Measurements from ENCODE around the gene SRGAP3. TPM values are rescaled to one million over a fixed set of nuclear protein-coding genes. Genes with fewer than 3 reads are reported as not detected.

SRGAP3 gene
- total and polyA plus RNA-seq, 2 experiments from 2014 or later, result 7.4 to 8.3 TPM

DNA sequence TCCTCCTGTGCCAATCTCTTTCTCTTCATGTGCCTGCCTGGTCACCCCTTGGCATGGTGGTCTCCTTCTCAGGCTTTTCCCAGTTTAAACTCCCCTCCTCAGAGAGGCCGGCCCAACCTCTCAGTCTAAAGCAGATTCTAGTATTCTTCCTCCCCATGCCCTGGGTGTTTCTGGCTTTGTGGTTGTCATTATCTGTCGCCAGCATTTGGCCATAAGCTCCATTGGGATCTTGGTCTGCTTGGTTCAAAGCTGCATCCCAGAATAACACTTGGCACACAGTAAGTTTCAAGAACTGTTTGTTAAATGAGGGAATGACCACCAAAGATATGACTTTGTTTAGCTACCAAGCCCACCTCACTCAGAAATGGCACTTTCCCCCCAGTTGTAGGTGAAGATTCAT lies 275.0 kb downstream of the SRGAP3 start:
- no peaks in the 10 kb centered on the region for H4K20me1 ChIP-seq (ENCODE audit: insufficient read depth, poor library complexity, severe bottlenecking)
- H3K27ac ChIP-seq, result no peak overlapping the region
- no peaks in the 10 kb centered on the region for H3K4me1 ChIP-seq (ENCODE audit: insufficient read depth)
- no peak overlapping the region for H2AFZ ChIP-seq
- no peak for TF ChIP-seq EZH2 (IDR thresholded peaks at IDR 0.05; ENCODE audit: borderline replicate concordance)
- TF ChIP-seq, protein P1, sequence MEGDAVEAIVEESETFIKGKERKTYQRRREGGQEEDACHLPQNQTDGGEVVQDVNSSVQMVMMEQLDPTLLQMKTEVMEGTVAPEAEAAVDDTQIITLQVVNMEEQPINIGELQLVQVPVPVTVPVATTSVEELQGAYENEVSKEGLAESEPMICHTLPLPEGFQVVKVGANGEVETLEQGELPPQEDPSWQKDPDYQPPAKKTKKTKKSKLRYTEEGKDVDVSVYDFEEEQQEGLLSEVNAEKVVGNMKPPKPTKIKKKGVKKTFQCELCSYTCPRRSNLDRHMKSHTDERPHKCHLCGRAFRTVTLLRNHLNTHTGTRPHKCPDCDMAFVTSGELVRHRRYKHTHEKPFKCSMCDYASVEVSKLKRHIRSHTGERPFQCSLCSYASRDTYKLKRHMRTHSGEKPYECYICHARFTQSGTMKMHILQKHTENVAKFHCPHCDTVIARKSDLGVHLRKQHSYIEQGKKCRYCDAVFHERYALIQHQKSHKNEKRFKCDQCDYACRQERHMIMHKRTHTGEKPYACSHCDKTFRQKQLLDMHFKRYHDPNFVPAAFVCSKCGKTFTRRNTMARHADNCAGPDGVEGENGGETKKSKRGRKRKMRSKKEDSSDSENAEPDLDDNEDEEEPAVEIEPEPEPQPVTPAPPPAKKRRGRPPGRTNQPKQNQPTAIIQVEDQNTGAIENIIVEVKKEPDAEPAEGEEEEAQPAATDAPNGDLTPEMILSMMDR (IDR thresholded peaks at IDR 0.05; ENCODE audit: poor library complexity), result no peak
- TF ChIP-seq EZH2phosphoT487 (IDR thresholded peaks at IDR 0.05; ENCODE audit: low read depth, severe bottlenecking, unreplicated experiment), result no peak
- H3K4me3 ChIP-seq, result no peak overlapping the region
- no peaks in the 10 kb centered on the region for H3K9me2 ChIP-seq (replicated peaks; ENCODE audit: insufficient read depth)
- H3K9me3 ChIP-seq (ENCODE audit: low read depth), result no peaks in the 10 kb centered on the region
- no peaks in the 10 kb centered on the region for H3K27me3 ChIP-seq
- no peak for DNase-seq (ENCODE audit: low spot score)
- whole genome bisulfite sequencing (ENCODE audit: low lambda C conversion rate, missing lambda C conversion rate), result 91% methylated on average over 2 of the region's 2 CpGs
- H3K4me2 ChIP-seq, result no peak overlapping the region
- no peaks in the 10 kb centered on the region for H3K36me3 ChIP-seq (replicated peaks; ENCODE audit: insufficient read depth, low read depth)
- H3K79me2 ChIP-seq, result no peaks in the 10 kb centered on the region

DNA sequence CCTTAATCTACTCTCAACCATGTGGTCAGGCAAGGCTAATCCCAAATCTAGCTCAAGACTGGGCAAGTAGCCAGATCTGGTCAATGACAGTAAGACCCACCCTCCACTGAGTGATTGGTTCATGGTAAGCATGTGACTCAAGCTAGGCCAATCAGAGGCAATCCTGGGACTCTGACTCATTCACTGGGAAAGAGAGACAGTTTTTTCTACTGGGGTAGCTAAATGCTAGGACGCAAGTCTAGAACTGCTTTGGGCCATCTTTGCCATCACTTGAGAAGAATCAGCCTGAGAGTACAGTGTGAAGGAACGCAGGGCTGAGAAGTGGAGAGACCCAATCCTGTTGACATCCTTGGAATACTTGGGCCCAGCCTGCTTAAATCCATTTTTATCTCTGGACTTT lies 276.8 kb downstream of the SRGAP3 start:
- no peaks in the 10 kb centered on the region for H3K27me3 ChIP-seq
- H3K79me2 ChIP-seq, result no peaks in the 10 kb centered on the region
- 90% methylated on average over 2 of the region's 2 CpGs for WGBS (ENCODE audit: low lambda C conversion rate, missing lambda C conversion rate)
- H3K36me3 ChIP-seq (replicated peaks; ENCODE audit: insufficient read depth, low read depth), result no peaks in the 10 kb centered on the region
- TF ChIP-seq, protein P1 (IDR thresholded peaks at IDR 0.05; ENCODE audit: poor library complexity), result no peak
- TF ChIP-seq EZH2 (IDR thresholded peaks at IDR 0.05; ENCODE audit: borderline replicate concordance) (no peak), EZH2phosphoT487 (IDR thresholded peaks at IDR 0.05; ENCODE audit: low read depth, severe bottlenecking, unreplicated experiment) (no peak)
- no peaks in the 10 kb centered on the region for H3K9me2 ChIP-seq (replicated peaks; ENCODE audit: insufficient read depth)
- no peak overlapping the region for H2AFZ ChIP-seq
- H3K4me2 ChIP-seq, result no peak overlapping the region
- no peaks in the 10 kb centered on the region for H3K9me3 ChIP-seq (ENCODE audit: low read depth)
- no peaks in the 10 kb centered on the region for H3K4me1 ChIP-seq (ENCODE audit: insufficient read depth)
- no peaks in the 10 kb centered on the region for H4K20me1 ChIP-seq (ENCODE audit: insufficient read depth, poor library complexity, severe bottlenecking)
- no peak overlapping the region for H3K27ac ChIP-seq
- no peak overlapping the region for H3K4me3 ChIP-seq
- peak; percentile 41 for DNase-seq (ENCODE audit: low spot score)

DNA sequence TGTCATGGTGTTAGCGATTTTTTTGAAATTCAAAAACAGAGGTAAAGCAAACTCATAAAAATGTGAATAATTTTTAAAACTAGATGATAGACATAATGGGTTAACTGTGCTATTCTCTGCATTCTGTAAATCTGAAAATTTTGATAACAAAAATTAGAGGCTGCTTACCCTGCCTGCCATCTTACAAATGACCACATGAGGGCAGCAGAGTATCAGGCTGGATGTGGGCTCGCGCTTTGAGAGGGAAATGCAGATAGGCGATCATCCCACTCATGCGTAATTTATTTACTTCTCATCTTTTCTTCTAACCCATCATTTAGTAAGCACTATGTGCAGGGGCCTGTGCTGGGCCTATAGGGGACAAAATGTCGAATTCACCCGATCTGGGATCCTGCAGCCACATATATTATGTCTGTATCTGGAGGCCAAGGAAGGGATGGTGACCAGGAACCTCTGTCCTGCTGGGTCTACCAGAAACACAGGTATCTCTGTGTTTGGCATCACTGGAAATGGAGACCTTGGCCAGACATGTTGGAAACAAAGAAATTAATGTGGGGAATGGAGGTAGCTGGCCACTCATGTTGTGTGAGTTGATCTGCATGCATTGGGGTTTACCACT lies 278.4 kb downstream of the SRGAP3 start:
- H3K4me3 ChIP-seq, result no peak overlapping the region
- 2% methylated on average over 7 of the region's 7 CpGs for WGBS (ENCODE audit: low lambda C conversion rate, missing lambda C conversion rate)
- no peaks in the 10 kb centered on the region for H3K4me1 ChIP-seq (ENCODE audit: insufficient read depth)
- no peak overlapping the region for H3K27ac ChIP-seq
- H3K9me3 ChIP-seq (ENCODE audit: low read depth), result no peaks in the 10 kb centered on the region
- peak; percentile 74 for DNase-seq (ENCODE audit: low spot score)
- no peaks in the 10 kb centered on the region for H3K36me3 ChIP-seq (replicated peaks; ENCODE audit: insufficient read depth, low read depth)
- H3K27me3 ChIP-seq, result no peaks in the 10 kb centered on the region
- H3K4me2 ChIP-seq, result no peak overlapping the region
- H2AFZ ChIP-seq, result no peak overlapping the region
- H3K9me2 ChIP-seq (replicated peaks; ENCODE audit: insufficient read depth), result no peaks in the 10 kb centered on the region
- H4K20me1 ChIP-seq (ENCODE audit: insufficient read depth, poor library complexity, severe bottlenecking), result no peaks in the 10 kb centered on the region
- H3K79me2 ChIP-seq, result no peaks in the 10 kb centered on the region
- TF ChIP-seq, protein P1 (IDR thresholded peaks at IDR 0.05; ENCODE audit: poor library complexity), result peak; percentile 94
- no peak for TF ChIP-seq EZH2phosphoT487 (IDR thresholded peaks at IDR 0.05; ENCODE audit: low read depth, severe bottlenecking, unreplicated experiment)

Measured in hepatocyte (in vitro differentiated cells).